ENCODE measurements around the gene MCUB.
"Not testable (repeated sequence)": the region's sequence is repeated elsewhere in the genome, so short reads cannot be mapped to it uniquely, and the experiment has no call there.

Gene MCUB

GRCh38 chr4:109640644-109641043 lies 80.6 kb downstream of the MCUB start:
- DNase-seq: no peak

DNA sequence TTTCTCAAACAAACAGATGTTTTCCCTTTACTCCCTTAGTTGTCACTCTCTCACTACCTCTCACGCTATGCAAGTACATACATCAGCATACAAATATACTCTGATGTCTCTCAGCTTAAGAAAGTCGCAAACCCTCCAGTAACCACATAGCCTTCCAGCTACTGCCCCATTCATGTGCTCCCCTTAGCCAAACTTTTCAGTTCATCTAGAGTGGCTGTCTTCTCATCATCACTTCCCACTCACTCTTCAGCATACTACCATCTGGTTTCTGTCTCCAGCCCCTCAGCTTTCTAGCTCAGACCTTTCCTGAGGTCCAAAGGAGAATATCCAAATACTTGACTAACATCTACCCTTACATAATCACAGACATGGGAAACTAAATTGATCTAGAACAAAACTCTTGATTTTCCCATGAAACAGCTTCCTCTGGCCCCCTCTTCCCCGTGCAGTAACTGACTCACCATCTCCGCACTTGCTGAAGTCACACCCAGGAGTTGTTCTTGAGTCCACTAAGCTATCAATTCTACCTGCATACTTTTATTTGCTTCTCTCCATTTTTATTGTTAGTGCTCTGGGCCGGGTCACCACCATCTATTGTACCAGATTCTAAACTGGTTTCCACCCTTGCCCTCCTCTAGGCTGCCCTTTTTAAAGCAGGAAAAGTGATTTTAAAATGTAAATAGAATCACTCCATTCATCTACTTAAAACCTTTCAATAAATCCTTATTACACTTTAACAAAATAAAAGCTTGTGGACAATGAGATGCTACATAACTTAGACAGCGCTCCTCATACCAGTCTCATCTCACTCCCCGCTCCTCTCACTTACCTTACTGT lies 86.0 kb downstream of the MCUB start:
- no peak for DNase-seq

DNA sequence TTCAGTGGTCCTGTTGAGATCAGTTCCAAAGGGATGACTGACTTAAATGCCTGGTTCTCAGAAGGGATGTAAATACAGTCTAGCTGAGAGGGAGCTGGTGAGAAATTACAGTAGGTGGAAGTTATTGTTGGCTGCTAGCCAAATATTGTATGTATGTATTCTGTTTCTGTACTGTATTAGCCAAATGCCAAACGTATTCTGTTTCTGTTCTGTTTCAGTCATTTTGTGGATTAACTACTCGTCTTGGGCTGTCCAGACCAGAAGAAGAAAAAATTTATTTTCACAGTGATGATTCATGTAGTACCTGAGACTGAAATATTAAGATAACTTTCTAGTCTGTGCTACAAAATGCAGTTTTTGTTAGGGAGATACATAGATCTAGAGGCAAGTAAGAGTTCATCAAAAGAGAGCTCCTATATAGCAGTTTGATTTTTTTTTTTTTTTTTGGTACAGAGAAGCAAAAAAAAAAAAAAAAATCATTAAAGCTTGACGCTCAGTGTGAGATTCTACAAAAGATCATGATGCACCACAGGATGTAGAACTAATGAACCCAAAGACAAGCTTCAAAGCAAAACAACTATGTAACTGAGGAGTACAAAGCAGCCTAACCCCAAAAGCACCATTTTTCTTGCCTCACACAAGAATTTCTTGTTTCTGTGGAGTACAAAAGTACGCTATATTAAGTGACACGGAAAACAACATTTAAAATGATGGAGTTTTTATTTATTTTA lies 88.4 kb downstream of the MCUB start:
- DNase-seq: peak; percentile 32

DNA sequence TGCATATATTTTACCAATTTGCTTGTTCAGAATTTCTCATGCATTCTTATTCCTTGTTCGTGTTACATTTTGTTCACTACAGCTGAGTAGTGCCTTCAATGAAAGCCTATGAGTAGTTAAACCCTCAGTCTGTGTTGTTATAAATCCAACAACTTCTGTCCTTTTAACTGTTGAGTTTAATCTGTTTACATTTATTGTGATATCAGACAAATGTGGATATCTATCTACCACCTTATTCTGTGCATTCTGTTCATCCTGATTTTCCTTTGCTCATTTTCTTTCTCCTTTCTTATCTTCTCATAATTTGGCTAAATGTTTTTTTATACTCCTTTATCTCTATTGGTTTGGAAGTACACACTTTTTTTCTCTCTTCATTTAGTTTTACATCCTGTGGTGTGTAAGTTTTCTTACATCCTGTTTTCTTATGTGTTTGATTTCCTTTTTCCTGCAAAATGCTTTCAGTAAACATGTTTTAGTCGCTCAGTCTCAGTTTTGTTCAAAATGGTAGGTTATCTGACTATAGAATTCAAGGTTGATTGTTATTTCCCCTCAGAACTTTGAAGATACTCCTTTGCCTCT lies 89.0 kb downstream of the MCUB start:
- DNase-seq: peak; percentile 31

- peak; percentile 82 for DNase-seq
Observed at GRCh38 chr4:109649872-109650271, 89.8 kb downstream of the MCUB start.

DNA sequence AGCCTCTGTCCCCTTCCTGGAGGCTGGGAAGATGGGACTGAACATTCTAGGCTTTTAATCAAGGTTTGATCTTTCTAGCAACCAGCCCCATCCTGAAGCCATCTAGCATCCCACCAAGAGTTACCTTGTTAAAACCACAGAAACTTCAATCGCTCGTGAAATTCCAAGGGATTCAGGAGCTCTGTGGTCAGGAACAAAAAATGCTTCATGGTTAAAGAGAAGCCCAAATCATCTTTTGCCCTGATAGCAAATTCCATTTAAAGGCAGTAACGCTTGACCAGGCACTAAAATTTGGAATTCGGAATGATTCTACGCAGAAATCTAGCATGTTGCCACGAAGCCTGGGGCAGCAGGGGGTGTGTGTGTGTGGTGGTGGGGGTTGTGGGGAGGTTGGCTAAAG lies 95.3 kb downstream of the MCUB start:
- no peak for DNase-seq

GRCh38 chr4:109657854-109658418 lies 97.9 kb downstream of the MCUB start:
- DNase-seq: no peak

DNA sequence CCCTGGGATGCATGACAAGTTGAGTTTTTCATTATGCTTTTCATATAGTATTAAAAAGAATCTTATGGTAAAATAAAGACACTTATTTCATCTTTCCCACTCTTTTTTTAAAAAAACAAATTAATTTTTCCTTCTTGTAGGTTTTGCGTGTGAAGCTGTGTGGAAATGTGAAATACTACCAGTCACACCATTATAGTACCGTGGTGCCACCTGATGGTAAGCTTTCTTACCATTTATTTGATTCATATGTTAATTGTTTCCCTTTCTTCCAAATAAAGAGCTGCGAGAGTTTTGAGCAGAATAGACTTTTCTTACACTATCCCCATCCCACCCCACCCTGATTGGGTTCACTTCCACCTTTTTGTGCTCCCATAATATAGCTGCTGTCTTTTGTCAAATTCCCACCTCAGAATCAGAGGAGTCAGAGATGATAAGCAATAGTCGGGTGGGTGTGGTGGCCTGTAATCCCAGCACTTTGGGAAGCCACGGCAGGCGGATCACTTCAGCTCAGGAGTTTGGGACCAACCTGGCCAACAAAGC lies 98.9 kb downstream of the MCUB start:
- no peak for DNase-seq

DNA sequence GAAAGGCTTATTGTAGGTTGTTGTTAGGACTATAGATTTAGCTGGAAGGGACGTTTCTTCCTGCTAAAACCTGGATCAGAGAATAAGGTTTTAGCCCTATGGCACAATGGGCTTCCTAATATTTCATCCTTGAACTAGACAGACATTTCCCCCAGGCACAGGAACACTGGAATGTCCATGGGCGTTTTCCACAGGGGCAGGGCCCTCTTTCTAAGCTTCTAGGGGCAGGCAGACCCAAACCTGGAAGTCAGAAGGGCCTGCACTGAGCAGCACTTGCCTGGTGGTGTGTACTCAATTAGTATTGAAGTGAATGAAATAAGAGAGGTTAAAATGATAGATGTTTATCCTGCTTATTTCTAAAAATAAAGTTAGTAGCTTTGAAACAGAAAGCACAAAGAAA lies 102.1 kb downstream of the MCUB start:
- DNase-seq: no peak

GRCh38 chr4:109662771-109663170 lies 102.7 kb downstream of the MCUB start:
- DNase-seq: no peak

- no peak for DNase-seq
Observed at GRCh38 chr4:109665783-109666485, 105.9 kb downstream of the MCUB start.

- DNase-seq: no peak
Observed at GRCh38 chr4:109671350-109671749, 111.3 kb downstream of the MCUB start.

GRCh38 chr4:109672169-109672930 lies 112.3 kb downstream of the MCUB start:
- DNase-seq: no peak

GRCh38 chr4:109673303-109673702 lies 113.3 kb downstream of the MCUB start:
- DNase-seq: no peak

DNA sequence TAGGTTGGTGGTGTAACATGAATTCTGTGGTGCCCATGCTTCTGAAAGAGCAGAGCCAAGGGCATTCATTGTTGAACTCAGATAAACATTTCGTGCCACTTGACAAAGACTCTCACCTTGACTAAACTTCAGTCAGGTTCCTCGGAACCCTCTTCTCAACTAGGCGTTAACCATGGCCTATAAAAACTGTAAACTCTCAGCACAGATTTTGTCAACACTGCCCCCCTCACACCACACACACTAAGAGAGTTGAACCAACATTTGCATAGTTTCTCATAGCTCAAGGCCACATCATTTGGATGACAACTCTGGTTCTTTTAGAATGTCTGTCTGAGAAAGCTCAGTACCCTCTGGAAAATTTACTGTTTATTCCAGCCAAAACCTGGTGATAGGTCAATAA lies 115.1 kb downstream of the MCUB start:
- no peak for DNase-seq

GRCh38 chr4:109675843-109676242 lies 115.8 kb downstream of the MCUB start:
- DNase-seq: no peak

DNA sequence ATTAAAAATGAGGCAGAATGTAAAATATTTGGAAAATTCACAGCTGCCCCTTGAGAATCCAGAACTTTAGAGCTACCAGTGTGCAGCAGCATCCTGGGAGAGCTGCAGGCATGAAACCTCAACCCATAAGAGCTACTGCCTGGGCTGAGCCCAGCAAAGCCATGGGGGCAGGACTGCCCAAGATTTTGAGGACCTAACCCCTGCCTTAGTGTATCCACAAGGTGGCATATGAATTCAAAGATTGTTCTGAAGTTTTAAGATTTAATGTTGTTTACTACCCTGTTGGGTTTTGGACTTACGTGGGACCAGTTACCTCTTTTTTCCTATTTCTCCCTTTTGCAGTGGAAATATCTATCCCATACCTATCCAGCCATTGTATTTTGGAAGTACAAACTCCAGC lies 116.8 kb downstream of the MCUB start:
- DNase-seq: no peak

DNA sequence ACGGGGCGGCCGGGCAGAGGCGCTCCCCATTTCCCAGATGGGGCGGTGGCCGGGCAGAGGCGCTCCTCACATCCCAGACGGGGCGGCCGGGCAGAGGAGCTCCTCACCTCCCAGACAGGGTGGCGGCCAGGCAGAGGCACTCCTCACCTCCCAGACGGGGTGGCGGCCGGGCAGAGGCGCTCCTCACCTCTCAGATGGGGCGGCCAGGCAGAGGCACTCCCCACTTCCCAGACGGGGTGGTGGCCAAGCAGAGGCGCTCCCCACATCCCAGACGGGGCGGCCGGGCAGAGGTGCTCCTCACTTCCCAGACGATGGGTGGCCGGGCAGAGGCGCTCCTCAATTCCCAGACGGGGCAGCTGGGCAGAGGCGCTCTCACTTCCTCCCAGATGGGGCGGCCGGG lies 118.4 kb downstream of the MCUB start:
- DNase-seq: not testable (repeated sequence)

DNA sequence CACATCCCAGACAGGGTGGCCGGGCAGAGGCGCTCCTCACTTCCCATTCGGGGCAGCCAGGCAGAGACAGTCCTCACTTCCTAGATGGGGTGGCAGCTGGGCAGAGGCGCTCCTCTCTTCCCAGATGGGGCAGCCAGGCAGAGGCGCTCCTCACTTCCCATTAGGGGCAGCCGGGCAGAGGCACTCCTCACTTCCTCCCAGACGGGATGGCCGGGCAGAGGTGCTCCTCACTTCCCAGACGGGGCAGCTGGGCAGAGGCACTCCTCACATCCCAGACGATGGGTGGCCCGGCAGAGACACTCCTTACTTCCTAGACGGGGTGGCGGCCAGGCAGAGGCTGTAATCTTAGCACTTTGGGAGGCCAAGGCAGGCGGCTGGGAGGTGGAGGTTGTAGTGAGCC lies 118.9 kb downstream of the MCUB start:
- not testable (repeated sequence) for DNase-seq

GRCh38 chr4:109682875-109683274 lies 122.8 kb downstream of the MCUB start:
- no peak for DNase-seq

GRCh38 chr4:109683621-109684253 lies 123.7 kb downstream of the MCUB start:
- DNase-seq: peak; percentile 38

Measured in activated CD4-positive, alpha-beta T cell treated with anti-CD3 and anti-CD28 coated beads, Interleukin-10, Interleukin-2, amounts not matched to agents 100 ng/mL and 50 ng/mL, durations not matched to agents 16 hours and 8 hours (primary cell).